Measurements from ENCODE around the gene PRPF40B. TPM values are rescaled to one million over a fixed set of nuclear protein-coding genes. Genes with fewer than 3 reads are reported as not detected.
A peak's percentile ranks its signal among the peaks of the same experiment; 100 is the strongest.

Gene PRPF40B
- total RNA-seq, 2 donors from 2014 or later: 21.9 to 31.4 TPM

GRCh38 chr12:49645146-49646039, 22.0 kb downstream of the PRPF40B start:
- ATAC-seq (ENCODE audit: insufficient number of reproducible peaks, low FRiP score, low read depth) (no peak), DNase-seq (ENCODE audit: low spot score) (no peak)
- H3K27me3 ChIP-seq (replicated peaks; ENCODE audit: insufficient read depth): no peaks in the 10 kb centered on the region
- H3K27ac ChIP-seq: no peak overlapping the region
- H3K9me3 ChIP-seq: no peaks in the 10 kb centered on the region
- TF ChIP-seq, protein P1, sequence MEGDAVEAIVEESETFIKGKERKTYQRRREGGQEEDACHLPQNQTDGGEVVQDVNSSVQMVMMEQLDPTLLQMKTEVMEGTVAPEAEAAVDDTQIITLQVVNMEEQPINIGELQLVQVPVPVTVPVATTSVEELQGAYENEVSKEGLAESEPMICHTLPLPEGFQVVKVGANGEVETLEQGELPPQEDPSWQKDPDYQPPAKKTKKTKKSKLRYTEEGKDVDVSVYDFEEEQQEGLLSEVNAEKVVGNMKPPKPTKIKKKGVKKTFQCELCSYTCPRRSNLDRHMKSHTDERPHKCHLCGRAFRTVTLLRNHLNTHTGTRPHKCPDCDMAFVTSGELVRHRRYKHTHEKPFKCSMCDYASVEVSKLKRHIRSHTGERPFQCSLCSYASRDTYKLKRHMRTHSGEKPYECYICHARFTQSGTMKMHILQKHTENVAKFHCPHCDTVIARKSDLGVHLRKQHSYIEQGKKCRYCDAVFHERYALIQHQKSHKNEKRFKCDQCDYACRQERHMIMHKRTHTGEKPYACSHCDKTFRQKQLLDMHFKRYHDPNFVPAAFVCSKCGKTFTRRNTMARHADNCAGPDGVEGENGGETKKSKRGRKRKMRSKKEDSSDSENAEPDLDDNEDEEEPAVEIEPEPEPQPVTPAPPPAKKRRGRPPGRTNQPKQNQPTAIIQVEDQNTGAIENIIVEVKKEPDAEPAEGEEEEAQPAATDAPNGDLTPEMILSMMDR (IDR thresholded peaks at IDR 0.05): no peak
- H3K4me3 ChIP-seq: no peak overlapping the region
- H3K4me1 ChIP-seq (ENCODE audit: control insufficient read depth in 1 of 2, low read depth in 2 of 2): peaks cover 14 to 21% of the 10 kb centered on the region in 2 donors
- H3K36me3 ChIP-seq: peaks cover 39% of the 10 kb centered on the region

DNA sequence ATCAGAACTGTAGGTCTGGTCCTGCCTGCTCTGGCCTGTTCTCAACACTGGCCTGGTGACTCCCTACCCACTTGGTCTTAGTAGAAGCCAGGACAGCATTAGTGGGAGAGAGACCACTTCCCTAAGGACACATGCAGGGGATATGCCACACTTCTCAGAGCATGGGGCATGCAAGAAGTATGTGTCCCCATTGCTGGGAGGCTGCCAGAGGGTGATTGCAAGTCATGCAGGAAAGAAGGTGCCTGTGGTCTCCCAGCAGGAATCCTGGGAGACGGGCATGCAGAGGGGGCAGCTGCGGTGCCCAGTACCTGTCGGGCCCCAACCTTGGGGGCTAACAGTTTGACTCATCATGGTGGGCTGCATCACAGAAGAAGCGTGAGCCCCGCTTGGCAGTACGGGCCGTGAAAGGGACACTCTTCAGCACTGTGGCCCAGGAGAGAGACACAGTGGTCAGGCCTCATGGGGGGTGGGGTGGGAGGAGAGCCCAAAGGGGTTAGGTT, 23.0 kb downstream of the PRPF40B start:
- no peak overlapping the region for H3K4me3 ChIP-seq
- no peaks in the 10 kb centered on the region for H3K27me3 ChIP-seq (replicated peaks; ENCODE audit: insufficient read depth)
- H3K36me3 ChIP-seq: peaks cover 33% of the 10 kb centered on the region
- no peak for ATAC-seq (ENCODE audit: insufficient number of reproducible peaks, low FRiP score, low read depth)
- DNase-seq (ENCODE audit: low spot score): no peak
- H3K9me3 ChIP-seq: no peaks in the 10 kb centered on the region
- H3K27ac ChIP-seq: no peak overlapping the region
- H3K4me1 ChIP-seq (ENCODE audit: control insufficient read depth in 1 of 2, low read depth in 2 of 2): peaks cover 14 to 21% of the 10 kb centered on the region in 2 donors
- TF ChIP-seq, protein P1 (IDR thresholded peaks at IDR 0.05): no peak

DNA sequence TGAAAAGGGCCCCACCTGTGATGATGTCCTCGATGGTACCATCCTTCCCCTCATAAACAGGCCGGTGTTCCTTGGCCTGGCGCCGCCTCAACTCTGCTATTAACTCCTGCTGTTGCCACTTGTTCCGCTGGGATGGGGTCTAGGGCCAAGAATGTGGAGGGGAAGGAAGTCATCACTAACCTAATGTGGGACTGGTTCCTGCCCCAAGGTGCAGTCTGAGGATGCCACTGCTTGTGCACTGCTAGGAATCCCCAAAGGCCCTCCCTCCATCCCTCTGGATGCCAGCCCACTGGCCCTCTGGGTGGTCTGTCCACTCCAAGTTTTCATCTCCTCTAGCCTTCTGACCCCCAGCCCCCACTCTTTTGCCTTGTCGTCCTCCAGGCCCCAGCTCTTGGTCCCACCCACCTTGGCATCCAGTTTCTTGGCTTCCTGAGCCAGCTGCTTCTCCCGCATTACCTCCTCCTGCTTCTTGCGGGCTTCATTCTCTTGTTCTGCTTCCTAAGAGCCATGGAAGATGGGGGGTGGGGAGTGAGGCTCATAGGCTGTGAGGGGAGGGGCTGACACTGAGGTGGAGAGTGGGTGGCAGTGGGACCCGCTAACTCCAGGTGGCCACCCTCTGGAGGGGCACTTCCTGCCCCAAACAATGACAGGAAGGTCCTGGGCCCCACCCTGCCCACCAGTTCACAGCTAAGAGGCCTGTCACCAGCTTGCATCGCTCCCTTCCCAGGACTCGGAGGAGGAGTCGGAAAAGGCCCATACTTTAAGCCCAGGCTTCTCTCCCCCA, 23.7 kb downstream of the PRPF40B start:
- TF ChIP-seq, protein P1 (IDR thresholded peaks at IDR 0.05): no peak
- Histone ChIP-seq H3K4me1 (ENCODE audit: control insufficient read depth in 1 of 2, low read depth in 2 of 2) (peaks cover 14 to 21% of the 10 kb centered on the region in 2 donors), H3K4me3 (no peak overlapping the region), H3K27ac (peak overlapping the region; percentile 37 to 63), H3K36me3 (peaks cover 33% of the 10 kb centered on the region), H3K9me3 (no peaks in the 10 kb centered on the region), H3K27me3 (replicated peaks; ENCODE audit: insufficient read depth) (no peaks in the 10 kb centered on the region)
- ATAC-seq (ENCODE audit: insufficient number of reproducible peaks, low FRiP score, low read depth): no peak
- DNase-seq (ENCODE audit: low spot score): no peak

GRCh38 chr12:49647827-49648711, 24.7 kb downstream of the PRPF40B start:
- Histone ChIP-seq H3K27me3 (replicated peaks; ENCODE audit: insufficient read depth) (no peaks in the 10 kb centered on the region), H3K27ac (peak overlapping the region; percentile 37 to 63), H3K4me3 (no peak overlapping the region), H3K36me3 (peaks cover 26% of the 10 kb centered on the region), H3K9me3 (no peaks in the 10 kb centered on the region), H3K4me1 (ENCODE audit: control insufficient read depth in 1 of 2, low read depth in 2 of 2) (peaks cover 14 to 21% of the 10 kb centered on the region in 2 donors)
- no peak for ATAC-seq (ENCODE audit: insufficient number of reproducible peaks, low FRiP score, low read depth)
- no peak for DNase-seq (ENCODE audit: low spot score)
- TF ChIP-seq, protein P1 (IDR thresholded peaks at IDR 0.05): no peak
